ENCODE data around the gene TMEM234.

The TMEM234 gene

GRCh38 chr1:32199043-32199716, 23.0 kb downstream of the TMEM234 start:
- no peak for DNase-seq

GRCh38 chr1:32198237-32199042, 23.7 kb downstream of the TMEM234 start:
- no peak for DNase-seq

DNA sequence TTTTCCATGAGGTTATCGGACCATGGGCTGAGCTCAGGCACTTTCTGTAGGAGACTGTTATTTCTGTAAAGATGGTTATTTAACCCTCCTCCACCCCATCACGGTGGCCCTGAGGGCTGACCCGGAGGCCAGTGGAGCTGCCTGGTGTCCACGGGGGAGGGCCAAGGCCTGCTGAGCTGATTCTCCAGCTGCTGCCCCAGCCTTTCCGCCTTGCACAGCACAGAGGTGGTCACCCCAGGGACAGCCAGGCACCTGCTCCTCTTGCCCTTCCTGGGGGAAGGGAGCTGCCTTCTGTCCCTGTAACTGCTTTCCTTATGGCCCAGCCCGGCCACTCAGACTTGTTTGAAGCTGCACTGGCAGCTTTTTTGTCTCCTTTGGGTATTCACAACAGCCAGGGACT, 24.3 kb downstream of the TMEM234 start:
- DNase-seq, result no peak

DNA sequence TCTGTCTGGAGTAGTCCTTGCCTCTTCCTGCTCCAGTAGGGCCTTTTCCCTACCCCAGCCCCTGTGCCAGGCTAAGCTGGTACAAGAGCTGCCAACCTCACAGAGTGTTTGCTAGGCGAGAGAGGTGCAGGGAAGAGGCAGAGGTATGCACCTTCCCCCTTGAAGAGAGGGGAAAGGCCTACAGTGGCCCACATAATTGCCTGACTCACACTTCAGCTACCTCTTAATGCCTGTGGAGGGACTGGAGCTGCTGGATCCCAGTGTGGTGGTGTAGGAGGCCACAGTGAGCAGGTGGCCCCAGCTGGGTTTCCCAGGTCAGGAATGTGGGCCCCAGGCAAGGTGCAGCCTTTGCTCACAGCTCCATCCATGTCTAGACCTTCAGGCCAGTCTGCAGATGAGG, 25.1 kb downstream of the TMEM234 start:
- DNase-seq, result no peak

- DNase-seq, result no peak
Observed at GRCh38 chr1:32195972-32196823, 26.0 kb downstream of the TMEM234 start.

DNA sequence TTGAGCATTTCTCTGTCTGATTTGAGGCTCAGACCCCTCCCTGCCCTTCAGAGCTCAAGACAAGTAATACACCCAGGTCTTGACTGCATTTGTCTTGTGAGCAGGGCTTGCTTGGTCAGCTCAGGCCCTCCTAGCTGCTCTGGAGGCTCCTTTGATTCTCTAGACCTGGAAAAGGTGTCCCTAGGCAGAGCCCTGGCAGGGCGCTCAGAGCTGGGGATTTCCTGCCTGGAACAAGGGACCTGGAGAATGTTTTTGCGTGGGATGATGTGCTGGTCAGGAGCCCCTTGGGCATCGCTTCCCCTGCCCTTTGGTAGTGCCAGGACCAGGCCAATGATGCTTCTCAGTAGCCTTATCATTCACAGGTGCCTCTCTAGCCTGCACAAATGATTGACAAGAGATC, 26.6 kb downstream of the TMEM234 start:
- no peak for DNase-seq

DNA sequence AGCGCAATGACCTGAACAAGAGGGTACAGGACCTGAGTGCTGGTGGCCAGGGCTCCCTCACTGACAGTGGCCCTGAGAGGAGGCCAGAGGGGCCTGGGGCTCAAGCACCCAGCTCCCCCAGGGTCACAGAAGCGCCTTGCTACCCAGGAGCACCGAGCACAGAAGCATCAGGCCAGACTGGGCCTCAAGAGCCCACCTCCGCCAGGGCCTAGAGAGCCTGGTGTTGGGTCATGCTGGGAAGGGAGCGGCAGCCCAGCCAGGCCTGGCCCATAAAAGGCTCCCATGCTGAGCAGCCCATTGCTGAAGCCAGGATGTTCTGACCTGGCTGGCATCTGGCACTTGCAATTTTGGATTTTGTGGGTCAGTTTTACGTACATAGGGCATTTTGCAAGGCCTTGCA, 27.2 kb downstream of the TMEM234 start:
- DNase-seq, result no peak

GRCh38 chr1:32192220-32192948, 29.8 kb downstream of the TMEM234 start:
- no peak for DNase-seq

DNA sequence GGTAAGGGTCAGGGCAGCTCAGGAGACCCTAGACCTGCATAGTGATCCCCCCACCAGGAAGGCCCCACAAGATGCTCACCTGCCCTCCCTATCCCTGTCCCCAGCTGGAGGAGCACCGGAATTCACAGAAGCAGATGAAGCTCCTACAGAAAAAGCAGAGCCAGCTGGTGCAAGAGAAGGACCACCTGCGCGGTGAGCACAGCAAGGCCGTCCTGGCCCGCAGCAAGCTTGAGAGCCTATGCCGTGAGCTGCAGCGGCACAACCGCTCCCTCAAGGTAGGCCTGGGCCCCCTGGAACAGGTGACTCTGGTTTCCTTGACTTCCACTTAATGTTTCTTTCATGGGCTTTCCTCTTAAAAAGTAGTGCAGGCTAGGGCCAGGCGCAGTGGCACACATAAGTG, 34.3 kb downstream of the TMEM234 start:
- DNase-seq, result no peak

DNA sequence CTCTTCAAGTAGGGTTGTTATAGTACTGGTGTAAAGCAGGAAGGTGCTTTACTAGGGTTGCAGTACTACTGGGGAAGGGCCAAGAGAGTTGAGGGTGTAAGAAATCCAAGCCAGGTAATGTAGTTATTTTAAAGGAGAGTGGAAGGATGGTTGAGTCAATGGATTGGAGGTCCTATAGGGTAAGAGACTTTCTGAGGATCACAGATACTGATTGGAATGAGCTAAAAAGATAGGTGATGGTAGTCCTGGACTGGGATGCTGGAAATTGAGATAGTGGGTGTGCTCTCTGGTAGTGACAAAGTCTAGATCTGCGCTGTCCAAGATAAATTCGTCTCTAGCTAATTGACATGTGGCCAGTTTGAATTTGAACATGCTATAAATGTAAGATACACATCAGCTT, 35.7 kb downstream of the TMEM234 start:
- no peak for DNase-seq

- DNase-seq, result no peak
Observed at GRCh38 chr1:32186077-32186476, 36.1 kb downstream of the TMEM234 start.

DNA sequence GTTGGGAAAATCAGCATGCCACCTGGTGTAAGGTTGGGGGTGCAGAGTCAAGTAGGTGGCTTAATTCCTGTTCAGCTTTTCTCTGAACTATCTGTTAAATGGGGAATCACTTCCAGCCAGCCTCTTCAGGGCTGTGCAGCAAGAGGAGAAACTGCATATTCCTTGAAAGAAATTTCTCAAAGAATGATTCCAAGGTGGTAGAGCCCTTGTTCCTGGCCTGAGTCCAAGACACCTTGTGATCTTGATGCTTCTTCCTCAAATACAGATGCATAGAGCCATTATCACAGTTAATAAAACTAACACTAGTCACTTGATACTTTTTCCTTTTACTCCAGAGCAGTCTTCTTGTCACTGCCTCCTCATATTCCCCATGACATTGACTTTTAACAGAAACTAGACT, 37.5 kb downstream of the TMEM234 start:
- no peak for DNase-seq

DNA sequence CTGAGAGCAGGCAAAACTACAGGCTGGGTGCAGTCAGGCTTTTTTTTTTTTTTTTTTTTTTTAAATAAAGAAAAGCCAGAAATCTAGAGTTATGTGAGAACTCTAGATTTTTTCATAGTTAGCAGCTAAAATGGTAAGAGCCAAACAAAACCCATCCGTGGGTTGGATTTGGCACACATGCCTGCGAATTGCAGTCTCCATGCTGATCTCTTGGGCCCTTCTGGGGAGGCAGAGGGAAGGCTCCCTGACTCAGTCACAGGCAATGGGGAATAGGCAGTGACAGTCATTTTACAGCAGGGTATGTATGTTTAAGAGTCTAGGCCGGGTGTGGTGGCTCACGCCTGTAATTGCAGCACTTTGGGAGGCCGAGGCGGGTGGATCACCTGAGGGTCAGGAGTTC, 40.1 kb downstream of the TMEM234 start:
- no peak for DNase-seq

- no peak for DNase-seq
Observed at GRCh38 chr1:32181563-32181962, 40.6 kb downstream of the TMEM234 start.

DNA sequence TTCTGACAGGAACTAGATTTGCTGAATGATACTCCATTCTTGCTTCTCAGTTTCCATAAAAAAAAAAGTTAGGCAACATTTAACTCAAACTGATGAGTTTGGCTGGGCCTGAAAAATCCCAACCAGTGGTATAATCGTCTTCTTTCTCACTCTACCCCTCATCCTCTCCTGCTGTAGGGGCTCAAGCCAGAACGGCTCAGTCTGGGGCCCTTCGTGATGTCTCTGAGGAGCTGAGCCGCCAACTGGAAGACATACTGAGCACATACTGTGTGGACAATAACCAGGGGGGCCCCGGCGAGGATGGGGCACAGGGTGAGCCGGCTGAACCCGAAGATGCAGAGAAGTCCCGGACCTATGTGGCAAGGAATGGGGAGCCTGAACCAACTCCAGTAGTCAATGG, 41.1 kb downstream of the TMEM234 start:
- DNase-seq, result no peak

DNA sequence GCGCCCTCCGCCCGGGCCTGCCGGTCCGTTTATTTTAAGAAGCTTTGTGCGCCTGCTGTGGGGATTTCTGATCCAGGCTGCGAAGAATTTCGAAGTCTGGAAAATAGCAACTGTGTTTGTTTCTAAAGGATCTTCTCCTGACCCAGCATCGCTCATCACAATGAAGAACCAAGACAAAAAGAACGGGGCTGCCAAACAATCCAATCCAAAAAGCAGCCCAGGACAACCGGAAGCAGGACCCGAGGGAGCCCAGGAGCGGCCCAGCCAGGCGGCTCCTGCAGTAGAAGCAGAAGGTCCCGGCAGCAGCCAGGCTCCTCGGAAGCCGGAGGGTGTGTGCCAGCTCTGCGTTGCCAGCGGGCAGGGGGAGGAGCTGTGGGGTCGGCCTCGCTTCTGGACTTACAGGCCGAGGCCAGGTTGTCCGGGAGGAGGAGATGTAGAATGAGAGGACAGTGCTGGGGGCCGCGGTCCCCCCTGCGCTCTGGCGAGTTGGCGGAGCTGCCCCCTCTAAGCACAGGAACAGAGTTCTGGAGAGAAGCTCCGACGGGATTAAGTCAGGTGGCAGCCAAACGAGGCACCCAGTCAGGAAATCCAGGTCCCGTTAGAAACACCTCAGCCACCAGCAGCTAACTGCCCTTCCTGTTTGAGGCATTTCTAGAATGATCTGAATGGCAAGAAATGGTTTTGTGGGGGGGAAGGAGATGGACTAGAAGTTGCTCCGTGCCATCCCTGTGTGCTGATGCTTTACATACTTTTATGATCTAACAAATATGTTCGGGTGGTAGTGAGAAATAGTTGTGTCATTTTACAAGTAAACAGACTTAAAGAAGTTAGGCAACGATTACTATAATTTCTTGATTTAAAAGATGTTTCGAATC, 41.7 kb downstream of the TMEM234 start:
- DNase-seq, result no peak

DNA sequence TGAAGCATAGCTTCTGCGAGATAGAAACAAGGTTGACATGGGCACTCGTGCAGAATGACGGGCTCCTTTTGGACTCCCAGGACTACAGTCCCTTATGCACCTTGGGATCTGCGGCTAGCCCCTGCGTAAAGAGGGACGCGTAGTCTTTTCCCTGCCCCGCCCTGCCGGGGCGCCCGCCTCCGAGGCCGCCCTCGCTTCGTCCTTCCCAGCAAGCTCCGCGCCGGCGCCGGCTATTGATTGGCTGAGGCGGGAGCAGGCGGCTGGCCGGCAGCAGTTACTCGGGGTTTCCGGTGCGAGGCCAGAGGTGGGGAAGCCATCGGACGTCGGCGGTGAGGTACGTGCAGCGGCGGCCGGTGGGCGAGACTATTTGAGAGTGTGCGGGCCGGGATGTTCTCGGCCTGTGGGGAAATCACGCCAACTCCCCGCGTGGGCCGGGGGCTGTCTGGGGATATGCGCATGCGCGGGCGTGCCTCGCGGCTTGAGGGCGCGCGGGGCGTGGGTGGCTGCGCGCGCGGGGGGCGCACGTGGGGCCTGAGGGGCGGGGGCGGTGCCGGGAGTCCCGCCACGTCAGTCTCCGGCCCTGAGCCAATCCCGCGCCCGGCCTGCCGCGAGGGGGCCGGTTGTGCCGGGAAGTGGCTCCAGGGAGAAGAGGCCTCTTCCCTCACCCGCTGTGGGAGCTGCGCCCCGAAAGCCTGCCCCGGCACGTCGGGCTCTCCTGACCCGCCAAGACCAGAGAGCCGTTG, 42.5 kb downstream of the TMEM234 start, which contains the start of gene TXLNA:
Gene TXLNA, plus strand, starts transcription at position 233 of the 743 bp plus-strand sequence. CDS start 671 bp downstream, outside the sequence.
- DNase-seq, result peak; percentile 79

- no peak for DNase-seq
Observed at GRCh38 chr1:32179193-32179442, 43.0 kb downstream of the TMEM234 start.

DNA sequence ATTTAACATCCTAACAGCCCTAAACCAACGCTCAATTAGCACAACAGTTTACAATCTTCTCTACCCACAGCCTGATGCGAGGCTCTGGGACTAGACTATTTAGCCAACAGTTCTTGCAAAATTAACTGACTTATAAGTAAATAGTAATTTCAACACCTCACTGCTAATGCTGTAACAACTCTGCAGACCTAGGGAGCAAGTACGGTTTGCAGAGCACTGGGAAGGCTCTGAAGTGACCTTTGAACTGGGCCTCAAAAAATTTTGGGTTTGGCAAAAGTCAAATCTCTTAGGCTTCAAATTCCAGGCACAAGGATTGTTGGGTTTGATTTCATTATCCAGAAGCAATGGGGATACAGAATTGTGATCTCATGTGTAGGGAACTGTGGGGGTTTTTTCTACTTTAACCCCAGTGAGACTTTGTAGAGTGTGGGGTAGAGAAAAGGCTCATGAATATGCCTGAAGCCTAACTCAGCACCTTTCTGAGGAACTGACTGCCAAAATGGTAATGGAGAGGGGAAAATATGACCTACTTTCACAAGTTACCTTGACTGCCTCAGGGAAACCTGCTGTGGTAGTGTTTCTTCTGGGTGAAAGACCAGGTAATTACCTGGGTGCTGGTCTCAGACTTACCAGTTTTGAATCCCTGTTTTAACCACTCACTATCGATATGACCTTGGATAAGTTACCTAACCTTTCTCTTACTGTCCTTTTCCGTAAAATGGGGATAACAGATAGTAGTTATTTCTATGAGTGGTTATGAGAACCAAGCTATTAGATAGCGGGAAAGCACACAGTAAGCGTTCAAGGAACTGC, 43.6 kb downstream of the TMEM234 start:
- DNase-seq, result no peak

- DNase-seq, result no peak
Observed at GRCh38 chr1:32172621-32173245, 49.4 kb downstream of the TMEM234 start.

Measured in T-helper 9 cell (primary cell).